Stimulated activated CD4-positive, alpha-beta T cell treated with anti-CD3 and anti-CD28 coated beads, TNF-alpha, amount 100 ng/mL, for 48 hours (primary cell): ENCODE measurements around the gene PADI3.
A peak's percentile ranks its signal among the peaks of the same experiment; 100 is the strongest.

Experiments used
- DNase-seq, 3 donors: peaks; one replicate each; pipeline ENCODE4 v3.0.0-alpha.2; 2020; ENCODE audit warnings: low read depth in 3 of 3

The PADI3 gene

GRCh38 chr1:17272646-17273045 lies 23.7 kb downstream of the PADI3 start:
- no peak for DNase-seq

- DNase-seq: no peak
Observed at GRCh38 chr1:17273096-17273495, 24.2 kb downstream of the PADI3 start.

- DNase-seq: peak; percentile 19 to 29 (median 19)
Observed at GRCh38 chr1:17274186-17275170, 25.6 kb downstream of the PADI3 start.

DNA sequence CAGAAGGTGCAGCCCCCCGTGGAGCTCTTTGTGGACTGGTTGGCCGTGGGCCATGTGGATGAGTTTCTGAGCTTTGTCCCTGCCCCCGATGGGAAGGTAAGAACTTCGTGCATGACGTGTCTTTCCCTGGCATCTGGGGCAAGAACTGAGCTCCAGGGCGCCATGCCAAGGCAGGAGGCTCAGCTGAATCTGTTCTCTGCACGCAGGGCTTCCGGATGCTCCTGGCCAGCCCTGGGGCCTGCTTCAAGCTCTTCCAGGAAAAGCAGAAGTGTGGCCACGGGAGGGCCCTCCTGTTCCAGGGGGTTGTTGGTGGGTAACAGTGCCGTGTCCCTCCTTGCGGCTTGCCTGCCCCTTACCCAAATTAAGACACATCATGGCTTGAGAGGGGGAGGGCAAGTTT lies 27.7 kb downstream of the PADI3 start:
- DNase-seq: no peak

DNA sequence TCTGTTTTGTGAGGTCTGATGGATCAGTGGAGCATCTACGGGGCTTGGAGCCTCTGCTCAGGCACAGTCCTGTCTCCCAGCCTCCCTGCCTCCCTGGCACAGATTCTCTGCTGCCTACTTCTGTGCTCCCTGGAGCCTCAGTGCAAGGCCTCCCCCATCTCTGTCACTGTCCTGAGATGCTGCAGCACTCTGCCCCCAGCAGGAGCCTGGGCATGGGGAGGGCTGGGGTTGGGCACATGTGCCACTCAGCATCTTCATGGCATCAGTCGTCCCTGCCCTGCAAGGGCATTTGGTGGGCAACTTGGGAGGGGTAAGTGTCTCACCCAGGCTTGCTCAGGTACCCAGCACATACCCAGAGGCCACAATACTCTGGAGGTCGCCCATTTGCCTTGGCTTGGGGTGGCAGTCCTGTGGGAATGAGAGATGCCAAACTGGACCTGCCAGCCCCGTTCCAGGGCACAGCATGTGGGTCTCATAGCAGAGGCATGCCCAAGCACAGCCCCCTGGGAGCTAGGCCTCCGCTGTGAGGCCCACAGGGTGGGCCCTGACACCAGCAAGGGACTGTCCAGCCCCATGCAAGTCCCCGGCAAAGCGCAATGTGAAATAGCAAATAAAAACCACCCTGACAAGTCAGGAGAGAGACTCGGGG lies 28.7 kb downstream of the PADI3 start:
- DNase-seq: no peak

DNA sequence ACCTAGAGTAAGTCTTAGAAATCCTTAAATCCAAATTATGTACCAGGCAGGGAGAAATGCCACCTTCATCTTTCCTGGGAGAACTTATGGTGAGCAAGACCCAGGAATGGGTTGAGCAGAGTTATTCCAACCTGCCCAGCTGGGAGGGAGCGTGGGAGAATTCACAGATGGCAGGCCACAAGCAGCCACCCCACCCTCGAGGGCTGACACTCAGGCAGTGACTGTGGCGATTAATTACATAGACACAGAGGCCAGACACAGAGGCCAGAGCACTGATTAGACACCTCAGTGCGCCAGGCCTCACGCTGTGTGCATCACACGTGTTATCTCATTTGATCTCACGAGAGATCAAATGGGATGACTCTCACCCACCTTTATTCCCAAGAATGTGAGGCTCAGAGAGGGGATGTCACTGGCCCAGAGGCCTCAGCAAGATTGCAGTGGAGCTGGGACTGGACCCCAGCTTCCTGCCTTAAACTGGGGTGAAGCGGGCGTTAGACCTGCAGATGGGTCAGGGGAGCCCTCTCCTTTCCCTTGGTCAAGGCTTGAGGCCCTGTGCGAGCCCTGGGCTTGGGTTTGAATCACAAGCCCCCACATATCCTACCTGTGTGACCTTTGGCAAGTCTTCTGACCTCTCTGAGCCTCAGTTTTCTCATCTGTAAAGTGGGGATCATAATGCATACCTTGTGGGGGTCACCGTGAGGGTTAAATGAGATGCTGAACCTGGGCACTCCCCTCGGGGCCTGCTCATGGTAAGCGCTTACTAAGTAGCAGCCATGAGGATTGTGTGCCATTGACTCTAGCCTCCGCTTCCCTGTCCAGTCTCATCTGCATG lies 30.3 kb downstream of the PADI3 start:
- DNase-seq: no peak

DNA sequence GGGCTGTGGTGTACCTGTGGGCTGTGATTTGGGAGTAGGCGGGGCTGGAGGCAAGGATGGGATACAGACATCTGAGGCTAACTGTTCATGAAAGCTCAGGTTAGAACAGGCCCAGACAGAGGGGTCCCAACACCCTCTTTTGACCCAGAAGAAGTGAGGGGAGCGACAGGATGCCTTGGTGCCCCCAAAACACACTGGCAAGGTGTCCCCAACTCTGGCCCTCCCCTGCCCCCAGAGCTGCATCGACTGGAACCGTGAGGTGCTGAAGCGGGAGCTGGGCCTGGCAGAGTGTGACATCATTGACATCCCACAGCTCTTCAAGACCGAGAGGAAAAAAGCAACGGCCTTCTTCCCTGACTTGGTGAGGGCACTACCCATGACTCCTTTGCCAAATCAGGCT lies 31.5 kb downstream of the PADI3 start:
- no peak for DNase-seq

DNA sequence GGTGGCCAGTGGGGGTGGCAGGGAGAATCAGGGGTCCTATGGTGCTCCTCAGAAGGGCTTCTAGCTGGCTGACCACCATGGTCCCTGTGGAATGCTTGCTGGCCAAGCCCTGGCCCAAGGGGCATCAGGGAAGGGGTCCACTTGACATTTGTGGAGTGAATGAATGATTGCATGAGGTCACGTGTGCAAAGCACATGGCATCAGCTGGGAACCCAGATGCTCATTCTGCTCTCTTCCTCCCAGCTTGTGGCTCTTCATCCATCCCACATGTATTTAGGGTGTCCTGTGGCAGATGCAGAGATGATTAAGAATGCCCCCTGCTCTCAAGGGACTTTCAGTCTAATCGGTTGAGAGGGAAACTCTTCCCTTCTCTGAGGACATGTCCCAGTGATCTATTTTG lies 32.0 kb downstream of the PADI3 start:
- no peak for DNase-seq

- DNase-seq: no peak
Observed at GRCh38 chr1:17281775-17282181, 32.9 kb downstream of the PADI3 start.

DNA sequence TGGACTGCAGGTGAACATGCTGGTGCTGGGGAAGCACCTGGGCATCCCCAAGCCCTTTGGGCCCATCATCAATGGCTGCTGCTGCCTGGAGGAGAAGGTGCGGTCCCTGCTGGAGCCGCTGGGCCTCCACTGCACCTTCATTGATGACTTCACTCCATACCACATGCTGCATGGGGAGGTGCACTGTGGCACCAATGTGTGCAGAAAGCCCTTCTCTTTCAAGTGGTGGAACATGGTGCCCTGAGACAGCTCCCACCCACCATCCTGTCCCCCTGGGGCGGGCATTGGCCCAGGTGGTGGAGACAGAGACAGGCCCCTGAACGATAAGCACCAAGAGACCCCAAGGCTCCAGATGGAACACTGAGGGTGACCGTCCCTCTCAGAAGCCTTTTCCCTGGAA lies 33.9 kb downstream of the PADI3 start:
- DNase-seq: no peak

DNA sequence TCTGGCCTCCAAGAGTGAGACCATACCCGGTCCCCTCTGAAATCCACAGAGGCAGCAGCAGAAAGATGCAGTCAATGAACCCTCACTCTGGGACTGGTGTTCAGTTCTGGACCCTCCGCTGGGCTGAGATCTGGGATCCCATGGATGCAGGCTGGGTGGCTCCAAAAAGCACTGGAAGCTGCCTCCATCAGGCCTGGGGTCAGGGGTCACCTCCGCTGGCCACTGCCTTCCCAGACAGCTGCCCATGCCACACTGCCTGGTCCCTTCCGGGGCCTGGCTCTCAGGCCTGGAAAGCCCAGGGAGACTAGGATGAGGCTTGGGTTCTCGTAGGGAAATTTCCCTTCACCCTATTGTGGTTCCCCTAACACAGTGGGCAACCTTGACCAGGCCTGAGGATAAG lies 37.7 kb downstream of the PADI3 start:
- no peak for DNase-seq

DNA sequence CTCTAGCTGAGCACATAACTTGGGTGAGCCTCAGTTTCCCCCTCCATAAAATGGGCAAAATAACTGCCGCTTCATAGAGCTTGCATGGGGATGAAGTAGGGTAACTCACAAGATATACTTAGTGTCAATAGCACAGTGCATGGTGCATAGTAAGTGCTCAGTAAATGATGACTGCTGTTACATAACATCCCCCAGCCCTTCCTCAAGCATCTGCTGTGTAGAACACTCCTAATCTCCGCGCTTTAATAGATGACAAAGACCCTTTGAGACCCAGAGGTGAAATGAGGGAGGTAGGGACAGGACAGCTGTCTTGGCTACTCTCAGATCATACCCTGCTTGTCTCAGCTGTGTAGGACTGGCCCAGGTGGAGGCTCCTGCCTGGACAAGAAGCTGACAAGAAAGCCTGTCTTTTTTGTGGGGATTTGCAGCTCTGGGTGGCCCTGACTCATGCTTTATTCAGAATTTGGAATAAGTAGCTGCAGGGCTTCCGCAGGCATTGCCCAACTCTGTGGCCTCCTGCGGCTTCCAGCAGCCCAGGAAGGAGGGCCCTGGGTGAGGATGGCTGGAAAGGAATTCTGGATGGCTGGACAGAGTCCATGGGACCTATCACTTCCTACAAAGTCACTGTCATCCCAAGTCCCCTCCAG lies 38.4 kb downstream of the PADI3 start:
- no peak for DNase-seq

DNA sequence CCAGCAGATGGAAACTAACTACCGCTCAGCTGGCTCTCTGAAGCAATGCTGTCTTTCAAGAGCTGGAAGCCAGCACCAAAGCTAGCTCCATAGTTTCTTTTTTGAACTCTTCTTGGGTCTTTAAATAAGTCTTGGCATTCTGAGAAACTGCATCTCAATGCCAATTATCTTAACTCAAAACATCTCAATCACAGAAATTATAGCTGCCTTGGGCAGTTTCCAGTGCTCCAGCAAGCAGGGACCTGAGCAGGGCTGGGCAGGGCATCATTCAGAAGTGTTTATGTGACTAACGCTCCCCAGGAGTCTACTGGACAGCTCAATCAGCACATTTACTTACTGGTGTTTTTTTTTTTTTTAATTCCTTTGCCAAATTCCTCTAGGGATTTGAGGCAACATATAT lies 40.8 kb downstream of the PADI3 start:
- DNase-seq: no peak

- no peak for DNase-seq
Observed at GRCh38 chr1:17290553-17290952, 41.7 kb downstream of the PADI3 start.

DNA sequence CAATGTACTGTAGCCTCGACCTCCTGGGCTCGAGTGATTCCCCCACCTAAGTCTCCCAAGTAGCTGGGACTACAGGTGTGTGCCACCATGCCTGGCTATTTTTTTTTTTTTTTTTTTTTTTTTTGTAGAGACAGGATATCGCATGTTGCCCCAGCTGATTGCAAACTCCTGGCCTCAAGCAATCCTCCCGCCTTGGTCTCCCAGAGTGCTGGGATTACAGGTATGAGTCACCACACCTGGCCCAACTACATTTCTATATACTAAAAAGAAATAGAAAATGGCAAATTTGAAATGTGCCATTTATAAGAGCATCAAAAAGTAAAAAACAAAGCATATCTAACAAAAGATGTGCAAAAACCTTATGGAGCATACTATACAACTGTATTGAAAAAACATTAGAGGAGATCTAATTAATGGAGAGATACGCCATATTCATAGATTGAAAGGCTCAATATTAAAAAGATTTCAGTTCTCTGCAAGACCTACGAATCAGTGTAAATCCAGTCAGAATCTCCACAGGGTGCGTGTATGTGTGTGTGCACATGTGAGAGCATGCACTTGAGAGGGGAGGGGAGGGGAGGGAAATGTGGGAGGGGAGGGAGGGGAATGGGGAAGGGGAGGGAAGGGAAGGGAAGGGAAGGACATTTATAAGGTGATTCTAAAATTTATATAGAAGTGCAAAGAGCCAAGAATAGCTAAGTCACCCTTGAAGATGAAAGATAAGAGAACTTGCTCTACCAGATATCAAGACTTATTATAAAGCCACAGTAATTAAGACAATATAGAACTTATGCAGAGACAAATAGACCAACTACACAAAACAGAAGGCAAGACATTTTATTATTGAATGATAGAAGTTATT lies 43.6 kb downstream of the PADI3 start:
- no peak for DNase-seq

- no peak for DNase-seq
Observed at GRCh38 chr1:17293681-17294425, 45.0 kb downstream of the PADI3 start.

DNA sequence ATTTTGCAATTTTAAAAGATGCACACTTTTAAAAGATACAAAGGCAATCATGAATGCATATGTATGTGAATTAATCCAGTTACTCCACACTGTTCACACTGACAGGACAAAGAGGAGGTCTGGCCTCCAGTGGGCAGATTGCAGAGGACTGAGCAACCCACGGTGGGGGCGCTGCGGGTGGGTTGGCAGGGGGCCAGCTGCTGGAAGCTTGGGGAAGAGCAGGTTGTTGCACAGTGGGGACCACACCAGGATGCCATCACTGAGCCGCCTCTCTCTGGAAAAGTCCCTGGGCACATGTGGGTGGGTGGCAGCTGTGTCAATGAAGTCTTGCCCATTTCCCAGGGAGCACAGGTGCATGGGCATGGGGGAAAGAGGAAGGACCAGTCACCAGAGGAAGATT lies 46.4 kb downstream of the PADI3 start:
- no peak for DNase-seq

GRCh38 chr1:17296086-17296485 lies 47.2 kb downstream of the PADI3 start:
- no peak for DNase-seq

DNA sequence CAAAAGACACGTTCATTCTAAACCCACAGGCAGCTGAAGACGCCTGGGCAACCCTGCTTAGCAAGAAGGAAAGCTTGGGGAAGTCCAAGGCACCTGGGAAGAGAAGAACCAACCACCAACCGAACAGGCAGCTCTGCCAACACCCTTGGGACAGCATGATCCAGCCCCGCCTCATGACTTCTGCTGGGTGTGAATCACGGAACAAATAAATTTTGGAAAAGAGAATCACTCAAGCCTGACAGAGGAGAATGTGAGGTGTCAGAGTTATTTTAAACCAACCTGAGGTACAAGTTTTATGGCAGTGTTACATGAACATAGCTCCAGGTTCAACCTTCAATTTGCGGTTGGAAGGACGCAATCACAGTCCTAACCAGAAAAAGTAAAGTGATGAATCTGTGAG lies 49.1 kb downstream of the PADI3 start:
- DNase-seq: no peak

DNA sequence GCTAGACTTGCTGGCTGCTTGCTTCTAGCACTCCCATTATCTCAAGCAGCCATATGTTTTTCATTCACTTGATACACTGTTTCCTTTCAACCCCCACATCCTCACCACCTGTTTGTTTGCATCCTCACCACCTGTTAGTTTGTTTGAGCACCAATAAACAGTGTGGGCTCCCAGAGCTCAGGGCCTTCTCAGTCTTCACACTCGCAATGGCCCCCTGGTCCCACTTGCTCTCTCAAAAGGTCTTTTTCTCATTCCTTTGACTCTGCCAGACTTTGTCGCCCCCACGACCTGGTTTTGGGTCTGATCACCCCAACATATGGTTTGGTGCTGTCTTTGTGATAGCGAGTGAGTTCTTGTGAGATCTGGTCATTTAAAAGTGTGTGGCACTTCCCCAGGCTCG lies 52.9 kb downstream of the PADI3 start:
- DNase-seq: no peak
